Caco-2 (cell line): ENCODE measurements around the gene DNAJB11. TPM values are rescaled to one million over a fixed set of nuclear protein-coding genes. Genes with fewer than 3 reads are reported as not detected.
A peak's percentile ranks its signal among the peaks of the same experiment; 100 is the strongest.

Experiments used
- BruUV-seq: library from RNA; stranded (reverse); fragments of 400-500 nt; replicated peaks from 2 replicates; lab custom pipeline; 2021; lab: Mats Ljungman, UMichigan
- CTCF ChIA-PET: fragments of 300-600 bp; sonication (Branson Sonifier 250); formaldehyde crosslinking; loops from one replicate; lab custom pipeline; 2022; ENCODE audit warnings: antibody characterized with exemption; lab: Charles Lee
- POLR2A ChIA-PET: fragments of 300-600 bp; sonication (Branson Sonifier 250); formaldehyde crosslinking; loops from one replicate; lab custom pipeline; 2022; ENCODE audit warnings: antibody characterized with exemption; lab: Charles Lee
- DNase-seq, 2 experiments: peaks; one replicate each; pipeline versions ENCODE4 v3.0.0 to v3.0.0-alpha.2; 2020 to 2022
- H3K27me3 ChIP-seq: replicated peaks from 2 replicates; pipeline ENCODE4 v1.6.0; 2011; ENCODE audit warnings: low read length; ENCODE audit not compliant: control insufficient read depth, insufficient read depth
- H3K36me3 ChIP-seq: 2 replicates; pipeline ENCODE4 v1.5.1; 2011; ENCODE audit warnings: low read length; ENCODE audit not compliant: control insufficient read depth, insufficient read depth
- H3K4me1 ChIP-seq: fragments of 250-450 bp; sonication (Bioruptor Pico); 2 replicates; pipeline ENCODE4 v1.5.1; 2020; ENCODE audit warnings: mild to moderate bottlenecking
- H3K4me3 ChIP-seq: 2 replicates; pipeline ENCODE4 v1.5.1; 2011; ENCODE audit warnings: low read depth, mild to moderate bottlenecking, control low read depth, low read length
- H3K9me3 ChIP-seq: fragments of 250-450 bp; sonication (Bioruptor Pico); 2 replicates; pipeline ENCODE4 v1.5.1; 2020; ENCODE audit warnings: mild to moderate bottlenecking, moderate library complexity
- H3K27ac Mint-ChIP-seq: one replicate; pipeline ENCODE4 v1.8.0; 2022; ENCODE audit warnings: mixed read lengths; ENCODE audit not compliant: unreplicated experiment
- H3K27me3 Mint-ChIP-seq: one replicate; pipeline ENCODE4 v1.8.0; 2022; ENCODE audit warnings: mixed read lengths; ENCODE audit not compliant: insufficient read depth, unreplicated experiment
- H3K36me3 Mint-ChIP-seq: one replicate; pipeline ENCODE4 v1.8.0; 2022; ENCODE audit warnings: mild to moderate bottlenecking, mixed read lengths; ENCODE audit not compliant: insufficient read depth, unreplicated experiment
- H3K4me1 Mint-ChIP-seq: one replicate; pipeline ENCODE4 v1.8.0; 2022; ENCODE audit warnings: low read depth, mixed read lengths; ENCODE audit not compliant: unreplicated experiment
- H3K4me3 Mint-ChIP-seq: one replicate; pipeline ENCODE4 v1.8.0; 2022; ENCODE audit warnings: mild to moderate bottlenecking, moderate library complexity, mixed read lengths; ENCODE audit not compliant: unreplicated experiment
- H3K9me3 Mint-ChIP-seq: one replicate; pipeline ENCODE4 v1.8.0; 2022; ENCODE audit warnings: mixed read lengths; ENCODE audit not compliant: unreplicated experiment
- CTCF ChIP-seq, 2 experiments: fragments of 200-600 bp in 1 of 2; IDR thresholded peaks; 1 replicate in 1 of 2; 2 replicates in 1 of 2; pipeline versions ENCODE4 v1.5.1 to v1.8.0; 2011 to 2022; ENCODE audit warnings: antibody characterized with exemption in 1 of 2, control low read depth in 1 of 2, inconsistent platforms in 1 of 2, low read depth in 1 of 2, low read length in 1 of 2, mild to moderate bottlenecking in 1 of 2, moderate library complexity in 1 of 2; ENCODE audit not compliant: insufficient read depth in 1 of 2, severe bottlenecking in 1 of 2, unreplicated experiment in 1 of 2
- intact Hi-C: fragments of 100-400 bp; cut with micrococcal nuclease; formaldehyde crosslinking; loops from one replicate; pipeline ENCODE4 v1.10.0; 2022; ENCODE audit not compliant: unreplicated experiment
- total RNA-seq: library from RNA; stranded (reverse); gene quantifications from 2 replicates; pipeline ENCODE4 v1.2.3, GENCODE V29; 2022

Gene DNAJB11
- total RNA-seq, 1 experiment from 2014 or later = 95.7 TPM

GRCh38 chr3:186569779-186570095, 783 bp upstream of the DNAJB11 start:
- H3K27ac Mint-ChIP-seq = peak overlapping the region; percentile 97

GRCh38 chr3:186570941-186571643, 572 bp downstream of the DNAJB11 start:
- H3K4me3 ChIP-seq = peak overlapping the region; percentile 84
- Mint-ChIP-seq H3K9me3 (no peaks in the 10 kb centered on the region), H3K4me1 (peaks cover 25% of the 10 kb centered on the region), H3K36me3 (peaks cover 56% of the 10 kb centered on the region), H3K27me3 (no peaks in the 10 kb centered on the region), H3K27ac (peak overlapping the region; percentile 97), H3K4me3 (peak overlapping the region; percentile 100)
- TF ChIP-seq CTCF (IDR thresholded peaks at IDR 0.05; ENCODE audit: insufficient read depth in 1 of 2, low read depth in 1 of 2, low read length in 1 of 2, severe bottlenecking in 1 of 2, unreplicated experiment in 1 of 2) = no peak
- intact Hi-C loops = loop anchor here (1.0 to 2.0 kb wide), 3 partner anchors 18 to 182 kb away; no protein-coding TSS in a partner anchor
- DNase-seq = no peak
- H3K36me3 ChIP-seq = no peaks in the 10 kb centered on the region; the same call in 1 of the 2 replicates
- TSS peak; percentile 20 for BruUV-seq
- no peaks in the 10 kb centered on the region for H3K27me3 ChIP-seq
- 0 out of 2 replicates have a peak, but pooled peaks cover 3% of the 10 kb centered on the region for H3K4me1 ChIP-seq
- ChIA-PET POLR2A (interaction anchor here (0.6 to 1.7 kb wide), 11 partner anchors 13 to 633 kb away, joined by 3 to 17 read pairs (median 5); partner anchors contain the start of genes EIF4A2 and TRA2B), CTCF (interaction anchor here (0.6 to 1.6 kb wide), 3 partner anchors 30 to 44 kb away, joined by 3 to 5 read pairs (median 5); no protein-coding TSS in a partner anchor)
- no peaks in the 10 kb centered on the region for H3K9me3 ChIP-seq

More at GRCh38 chr3:186569779-186570095, 783 bp upstream of the DNAJB11 start:
- TSS peak; percentile 84 for BruUV-seq
- ChIA-PET CTCF (interaction anchor here (0.5 to 1.6 kb wide), 6 partner anchors 29 to 258 kb away, joined by 3 to 5 read pairs (median 4); no protein-coding TSS in a partner anchor), POLR2A (interaction anchor here (0.5 to 1.7 kb wide), 10 partner anchors 15 to 257 kb away, joined by 3 to 17 read pairs (median 5); partner anchors contain the start of gene EIF4A2)
- Mint-ChIP-seq H3K36me3 (peaks cover 46% of the 10 kb centered on the region), H3K4me3 (peak overlapping the region; percentile 100), H3K9me3 (no peaks in the 10 kb centered on the region), H3K4me1 (peaks cover 25% of the 10 kb centered on the region), H3K27me3 (no peaks in the 10 kb centered on the region)
- no peaks in the 10 kb centered on the region; the same call in 1 of the 2 replicates for H3K36me3 ChIP-seq
- no peak for TF ChIP-seq CTCF (IDR thresholded peaks at IDR 0.05; ENCODE audit: insufficient read depth in 1 of 2, low read depth in 1 of 2, low read length in 1 of 2, severe bottlenecking in 1 of 2, unreplicated experiment in 1 of 2)
- H3K4me1 ChIP-seq = 0 out of 2 replicates have a peak, but pooled peaks cover 3% of the 10 kb centered on the region
- no peaks in the 10 kb centered on the region for H3K9me3 ChIP-seq
- intact Hi-C loops = loop anchor here (1.0 to 2.0 kb wide), 3 partner anchors 19 to 184 kb away; no protein-coding TSS in a partner anchor
- DNase-seq = no peak
- peak overlapping the region; percentile 46 for H3K4me3 ChIP-seq
- no peaks in the 10 kb centered on the region for H3K27me3 ChIP-seq

GRCh38 chr3:186571644-186572013, 1.1 kb downstream of the DNAJB11 start:
- DNase-seq = no peak
- no peaks in the 10 kb centered on the region for H3K9me3 Mint-ChIP-seq
- H3K9me3 ChIP-seq = no peaks in the 10 kb centered on the region
- H3K36me3 ChIP-seq = no peaks in the 10 kb centered on the region; the same call in 1 of the 2 replicates
- BruUV-seq = no TSS peak
- no peak for TF ChIP-seq CTCF (IDR thresholded peaks at IDR 0.05; ENCODE audit: insufficient read depth in 1 of 2, low read depth in 1 of 2, low read length in 1 of 2, severe bottlenecking in 1 of 2, unreplicated experiment in 1 of 2)
- H3K27me3 Mint-ChIP-seq = no peaks in the 10 kb centered on the region
- ChIA-PET POLR2A (no interaction called here), CTCF (no interaction called here)
- H3K27me3 ChIP-seq = no peaks in the 10 kb centered on the region
- peaks cover 25% of the 10 kb centered on the region for H3K4me1 Mint-ChIP-seq
- intact Hi-C loops = loop anchor here (2.0 kb wide), 1 partner anchor 17 kb away; no protein-coding TSS in a partner anchor
- peak overlapping the region; percentile 97 for H3K27ac Mint-ChIP-seq
- H3K4me3 ChIP-seq = peak overlapping the region; percentile 84
- peak overlapping the region; percentile 100 for H3K4me3 Mint-ChIP-seq
- H3K4me1 ChIP-seq = 0 out of 2 replicates have a peak, but pooled peaks cover 3% of the 10 kb centered on the region
- H3K36me3 Mint-ChIP-seq = peaks cover 59% of the 10 kb centered on the region
